Adrenal gland (tissue), 5 donors: ENCODE measurements around the gene RNF223.

Experiments used
- CTCF ChIP-seq, 6 experiments: fragments of 450-650 bp in 4 of 6; fragments of 200-600 bp in 2 of 6; sonication (generic) in 1 of 6; IDR thresholded peaks; 1 replicate in 5 of 6; 2 replicates in 1 of 6; pipeline versions ENCODE4 v1.5.1 to v1.8.0; 2016 to 2021; ENCODE audit warnings: antibody characterized with exemption in 6 of 6, mild to moderate bottlenecking in 2 of 6, moderate library complexity in 1 of 6
- POLR2A ChIP-seq, 2 donors: fragments of 450-650 bp; IDR thresholded peaks; one replicate each; pipeline ENCODE4 v1.6.1; 2017; ENCODE audit warnings: antibody characterized with exemption in 2 of 2, mild to moderate bottlenecking in 2 of 2, moderate library complexity in 1 of 2
- donor health status: DM: no; HTN: no; CAD: no.

- no peak for TF ChIP-seq CTCF (IDR thresholded peaks at IDR 0.05)
- no peak for TF ChIP-seq POLR2A (IDR thresholded peaks at IDR 0.05)
Measured at GRCh38 chr1:1092894-1093609, 18.9 kb upstream of the RNF223 start.
